ENCODE results near the gene RNF180.
"Not testable (repeated sequence)": the region's sequence is repeated elsewhere in the genome, so short reads cannot be mapped to it uniquely, and the experiment has no call there.

The RNF180 gene

DNA sequence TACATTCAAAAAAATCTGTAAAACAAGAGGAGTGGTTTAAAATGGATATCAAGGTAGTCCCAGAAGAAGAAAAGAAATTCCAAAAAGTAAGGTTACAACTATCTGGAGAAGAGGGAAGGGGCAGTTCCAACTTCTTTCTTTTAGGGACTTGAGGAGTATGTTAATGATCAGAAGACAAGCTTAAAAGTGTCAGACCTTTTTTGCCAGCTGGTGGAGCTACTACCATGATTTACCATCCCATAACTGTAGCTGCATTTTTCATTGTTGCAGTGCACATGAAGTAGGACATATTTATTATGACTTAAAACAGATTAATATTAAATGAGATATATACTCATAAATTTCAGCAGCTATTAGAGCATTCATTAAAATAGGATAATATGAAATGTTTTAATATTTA is 181.7 kb downstream of the RNF180 start:
- H3K79me2 ChIP-seq (ENCODE audit: insufficient read depth, low read length), result no peaks in the 10 kb centered on the region
- H3K4me3 ChIP-seq (ENCODE audit: low read depth in 1 of 2, low read length in 2 of 2), result no peak overlapping the region
- ATAC-seq (ENCODE audit: insufficient read depth, low read depth) (no peak), DNase-seq (no peak)
- no peak overlapping the region for H3K27ac ChIP-seq (ENCODE audit: low read length)
- H3K36me3 ChIP-seq (ENCODE audit: insufficient read depth, low read length), result no peaks in the 10 kb centered on the region
- H2AFZ ChIP-seq (ENCODE audit: low read depth, low read length), result no peak overlapping the region
- no peaks in the 10 kb centered on the region for H3K27me3 ChIP-seq (ENCODE audit: insufficient read depth, low read length, poor library complexity)
- H3K9me3 ChIP-seq (ENCODE audit: insufficient read depth, low read length, severe bottlenecking), result no peaks in the 10 kb centered on the region
- no peak overlapping the region for H3K9ac ChIP-seq (ENCODE audit: low read depth, low read length)
- no peaks in the 10 kb centered on the region for H4K20me1 ChIP-seq (ENCODE audit: insufficient read depth, low read length)
- no peaks in the 10 kb centered on the region for H3K4me1 ChIP-seq (ENCODE audit: insufficient read depth, low read length)
- no peak for TF ChIP-seq EZH2 (IDR thresholded peaks at IDR 0.05; ENCODE audit: borderline replicate concordance, low read depth, low read length, severe bottlenecking)
- TF ChIP-seq, protein P1, sequence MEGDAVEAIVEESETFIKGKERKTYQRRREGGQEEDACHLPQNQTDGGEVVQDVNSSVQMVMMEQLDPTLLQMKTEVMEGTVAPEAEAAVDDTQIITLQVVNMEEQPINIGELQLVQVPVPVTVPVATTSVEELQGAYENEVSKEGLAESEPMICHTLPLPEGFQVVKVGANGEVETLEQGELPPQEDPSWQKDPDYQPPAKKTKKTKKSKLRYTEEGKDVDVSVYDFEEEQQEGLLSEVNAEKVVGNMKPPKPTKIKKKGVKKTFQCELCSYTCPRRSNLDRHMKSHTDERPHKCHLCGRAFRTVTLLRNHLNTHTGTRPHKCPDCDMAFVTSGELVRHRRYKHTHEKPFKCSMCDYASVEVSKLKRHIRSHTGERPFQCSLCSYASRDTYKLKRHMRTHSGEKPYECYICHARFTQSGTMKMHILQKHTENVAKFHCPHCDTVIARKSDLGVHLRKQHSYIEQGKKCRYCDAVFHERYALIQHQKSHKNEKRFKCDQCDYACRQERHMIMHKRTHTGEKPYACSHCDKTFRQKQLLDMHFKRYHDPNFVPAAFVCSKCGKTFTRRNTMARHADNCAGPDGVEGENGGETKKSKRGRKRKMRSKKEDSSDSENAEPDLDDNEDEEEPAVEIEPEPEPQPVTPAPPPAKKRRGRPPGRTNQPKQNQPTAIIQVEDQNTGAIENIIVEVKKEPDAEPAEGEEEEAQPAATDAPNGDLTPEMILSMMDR (IDR thresholded peaks at IDR 0.05; ENCODE audit: borderline replicate concordance, extremely low read depth, low read length, poor library complexity, severe bottlenecking), result no peak
- no peak overlapping the region for H3K4me2 ChIP-seq (ENCODE audit: insufficient read depth, low read length)

DNA sequence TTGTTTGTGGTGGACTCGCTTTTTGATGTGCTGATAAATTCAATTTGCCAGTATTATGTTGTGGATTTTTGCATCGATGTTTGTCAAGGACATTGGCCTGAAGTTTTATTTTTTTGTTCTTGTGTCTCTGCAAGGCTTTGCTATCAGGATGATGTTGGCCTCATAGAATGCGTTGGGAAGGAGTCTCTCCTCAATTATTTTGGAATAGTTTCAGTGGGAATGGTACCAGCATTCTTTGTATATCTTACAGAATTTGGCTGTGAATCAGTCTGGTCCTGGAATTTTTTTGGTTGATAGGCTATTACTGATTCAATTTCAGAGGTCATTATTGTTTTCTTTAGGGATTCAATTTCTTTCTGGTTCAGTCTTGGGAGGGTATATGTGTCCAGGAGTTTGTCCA is 198.8 kb downstream of the RNF180 start:
- no peak overlapping the region for H2AFZ ChIP-seq (ENCODE audit: low read depth, low read length)
- no peaks in the 10 kb centered on the region for H3K9me3 ChIP-seq (ENCODE audit: insufficient read depth, low read length, severe bottlenecking)
- H3K4me2 ChIP-seq (ENCODE audit: insufficient read depth, low read length), result no peak overlapping the region
- no peaks in the 10 kb centered on the region for H3K4me1 ChIP-seq (ENCODE audit: insufficient read depth, low read length)
- H3K27ac ChIP-seq (ENCODE audit: low read length), result no peak overlapping the region
- no peak for ATAC-seq (ENCODE audit: insufficient read depth, low read depth)
- no peaks in the 10 kb centered on the region for H3K79me2 ChIP-seq (ENCODE audit: insufficient read depth, low read length)
- no peaks in the 10 kb centered on the region for H3K27me3 ChIP-seq (ENCODE audit: insufficient read depth, low read length, poor library complexity)
- DNase-seq, result no peak
- H3K9ac ChIP-seq (ENCODE audit: low read depth, low read length), result no peak overlapping the region
- H3K36me3 ChIP-seq (ENCODE audit: insufficient read depth, low read length), result no peaks in the 10 kb centered on the region
- TF ChIP-seq, protein P1 (IDR thresholded peaks at IDR 0.05; ENCODE audit: borderline replicate concordance, extremely low read depth, low read length, poor library complexity, severe bottlenecking), result no peak
- TF ChIP-seq EZH2 (IDR thresholded peaks at IDR 0.05; ENCODE audit: borderline replicate concordance, low read depth, low read length, severe bottlenecking), result no peak
- H3K4me3 ChIP-seq (ENCODE audit: low read depth in 1 of 2, low read length in 2 of 2), result no peak overlapping the region
- no peaks in the 10 kb centered on the region for H4K20me1 ChIP-seq (ENCODE audit: insufficient read depth, low read length)

DNA sequence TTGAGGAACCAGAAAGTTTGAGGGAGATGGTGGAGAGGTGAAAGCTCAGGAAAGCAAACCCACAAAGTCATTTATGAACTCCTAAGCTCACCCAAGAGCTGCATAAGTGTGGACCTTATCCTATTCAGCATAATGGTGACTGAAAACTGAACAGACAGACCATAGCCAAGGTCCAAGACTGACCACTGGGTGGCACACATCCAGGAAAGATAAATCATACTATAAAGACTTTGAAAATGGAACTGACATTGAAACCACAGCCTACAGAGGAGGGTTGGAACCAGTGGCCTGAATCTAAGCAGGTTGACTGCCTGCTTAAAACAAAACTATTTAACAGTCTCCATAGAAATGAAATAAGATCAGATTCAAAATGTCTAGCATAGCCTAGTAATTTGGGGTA is 219.1 kb downstream of the RNF180 start:
- Histone ChIP-seq H3K9ac (ENCODE audit: low read depth, low read length) (no peak overlapping the region), H2AFZ (ENCODE audit: low read depth, low read length) (no peak overlapping the region), H3K4me2 (ENCODE audit: insufficient read depth, low read length) (no peak overlapping the region), H3K79me2 (ENCODE audit: insufficient read depth, low read length) (no peaks in the 10 kb centered on the region), H3K36me3 (ENCODE audit: insufficient read depth, low read length) (no peaks in the 10 kb centered on the region), H3K27me3 (ENCODE audit: insufficient read depth, low read length, poor library complexity) (no peaks in the 10 kb centered on the region), H3K9me3 (ENCODE audit: insufficient read depth, low read length, severe bottlenecking) (no peaks in the 10 kb centered on the region), H3K4me3 (ENCODE audit: low read depth in 1 of 2, low read length in 2 of 2) (no peak overlapping the region), H4K20me1 (ENCODE audit: insufficient read depth, low read length) (no peaks in the 10 kb centered on the region), H3K27ac (ENCODE audit: low read length) (no peak overlapping the region), H3K4me1 (ENCODE audit: insufficient read depth, low read length) (no peaks in the 10 kb centered on the region)
- DNase-seq (no peak), ATAC-seq (ENCODE audit: insufficient read depth, low read depth) (no peak)
- TF ChIP-seq, protein P1 (IDR thresholded peaks at IDR 0.05; ENCODE audit: borderline replicate concordance, extremely low read depth, low read length, poor library complexity, severe bottlenecking), result no peak
- TF ChIP-seq EZH2 (IDR thresholded peaks at IDR 0.05; ENCODE audit: borderline replicate concordance, low read depth, low read length, severe bottlenecking), result no peak

DNA sequence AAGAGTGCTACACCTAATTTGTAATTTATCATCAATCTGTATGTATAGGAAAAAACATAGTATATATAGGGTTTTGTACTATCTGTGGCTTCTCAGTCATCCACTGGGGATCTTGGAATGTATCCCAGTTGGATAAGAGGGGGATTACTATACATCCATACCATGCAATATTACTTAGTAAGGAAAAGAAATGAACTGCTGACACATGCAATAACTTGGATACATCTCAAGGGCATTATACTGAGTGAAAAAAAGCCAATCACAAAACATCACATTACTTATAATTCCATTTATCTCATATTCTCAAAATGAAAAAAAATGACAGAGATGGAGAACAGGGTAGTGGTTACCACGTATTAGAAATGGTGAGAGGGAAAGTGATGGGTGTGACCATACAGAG is 231.9 kb downstream of the RNF180 start:
- ATAC-seq (ENCODE audit: insufficient read depth, low read depth) (no peak), DNase-seq (no peak)
- H3K27ac ChIP-seq (ENCODE audit: low read length), result no peak overlapping the region
- no peak overlapping the region for H3K4me2 ChIP-seq (ENCODE audit: insufficient read depth, low read length)
- no peak overlapping the region for H3K4me3 ChIP-seq (ENCODE audit: low read depth in 1 of 2, low read length in 2 of 2)
- H3K4me1 ChIP-seq (ENCODE audit: insufficient read depth, low read length), result no peaks in the 10 kb centered on the region
- TF ChIP-seq EZH2 (IDR thresholded peaks at IDR 0.05; ENCODE audit: borderline replicate concordance, low read depth, low read length, severe bottlenecking), result no peak
- TF ChIP-seq, protein P1 (IDR thresholded peaks at IDR 0.05; ENCODE audit: borderline replicate concordance, extremely low read depth, low read length, poor library complexity, severe bottlenecking), result no peak
- H4K20me1 ChIP-seq (ENCODE audit: insufficient read depth, low read length), result no peaks in the 10 kb centered on the region
- H3K9ac ChIP-seq (ENCODE audit: low read depth, low read length), result no peak overlapping the region
- no peaks in the 10 kb centered on the region for H3K36me3 ChIP-seq (ENCODE audit: insufficient read depth, low read length)
- H2AFZ ChIP-seq (ENCODE audit: low read depth, low read length), result no peak overlapping the region
- H3K27me3 ChIP-seq (ENCODE audit: insufficient read depth, low read length, poor library complexity), result no peaks in the 10 kb centered on the region
- H3K9me3 ChIP-seq (ENCODE audit: insufficient read depth, low read length, severe bottlenecking), result no peaks in the 10 kb centered on the region
- no peaks in the 10 kb centered on the region for H3K79me2 ChIP-seq (ENCODE audit: insufficient read depth, low read length)

DNA sequence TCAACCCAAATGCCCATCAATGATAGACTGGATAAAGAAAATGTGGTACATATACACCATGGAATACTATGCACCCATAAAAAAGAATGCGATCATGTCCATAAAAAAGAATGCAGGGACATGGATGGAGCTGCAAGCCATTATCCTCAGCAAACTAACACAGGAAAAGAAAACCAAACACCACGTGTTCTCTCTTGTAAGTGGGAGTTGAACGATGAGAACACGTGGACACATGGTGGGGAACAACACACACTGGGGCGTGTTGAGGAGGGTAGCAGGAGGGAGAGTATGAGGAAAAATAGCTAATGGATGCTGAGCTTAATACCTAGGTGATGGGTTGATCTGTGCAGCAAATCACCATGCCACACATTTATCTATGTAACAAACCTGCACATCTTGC is 233.1 kb downstream of the RNF180 start:
- H3K9ac ChIP-seq (ENCODE audit: low read depth, low read length); H3K4me2 ChIP-seq (ENCODE audit: insufficient read depth, low read length); H3K27ac ChIP-seq (ENCODE audit: low read length); ATAC-seq (ENCODE audit: insufficient read depth, low read depth); H3K4me3 ChIP-seq (ENCODE audit: low read depth in 1 of 2, low read length in 2 of 2); H3K27me3 ChIP-seq (ENCODE audit: insufficient read depth, low read length, poor library complexity); H2AFZ ChIP-seq (ENCODE audit: low read depth, low read length); H3K79me2 ChIP-seq (ENCODE audit: insufficient read depth, low read length); H3K36me3 ChIP-seq (ENCODE audit: insufficient read depth, low read length); H3K9me3 ChIP-seq (ENCODE audit: insufficient read depth, low read length, severe bottlenecking); H3K4me1 ChIP-seq (ENCODE audit: insufficient read depth, low read length); H4K20me1 ChIP-seq (ENCODE audit: insufficient read depth, low read length); DNase-seq: not testable (repeated sequence)
